Suprapubic skin (tissue), 3 donors: ENCODE measurements around the gene DCTPP1.

Experiments used
- CTCF ChIP-seq, 2 donors: fragments of 200-600 bp in 1 of 2; fragments of 450-650 bp in 1 of 2; sonication (generic) in 1 of 2; IDR thresholded peaks; one replicate each; pipeline ENCODE4 v1.5.1; 2016 to 2019; ENCODE audit warnings: antibody characterized with exemption in 2 of 2, mild to moderate bottlenecking in 1 of 2, moderate library complexity in 1 of 2
- EP300 ChIP-seq: sonication (generic); formaldehyde crosslinking; IDR thresholded peaks from one replicate; pipeline ENCODE4 v1.6.1; 2017; ENCODE audit warnings: antibody characterized with exemption

- TF ChIP-seq CTCF (IDR thresholded peaks at IDR 0.05) (no peak), EP300 (no peak)
Observed at GRCh38 chr16:30446203-30446595, 16.4 kb upstream of the DCTPP1 start.
